ENCODE data around the gene ACTR10.

ACTR10 gene

GRCh38 chr14:58199726-58200479 lies at the start of gene ACTR10:
ACTR10 (plus strand) TSS chr14:58200149; CDS start chr14:58200218, 69 bp downstream.
- DNase-seq (ENCODE audit: extremely low spot score, insufficient read length, low read depth) (peak; percentile 80), FAIRE-seq (peak; percentile 92)

- DNase-seq (ENCODE audit: extremely low spot score, insufficient read length, low read depth), result no peak
- no peak for FAIRE-seq
Observed at GRCh38 chr14:58150243-58150805, 49.6 kb upstream of the ACTR10 start.

- DNase-seq (ENCODE audit: extremely low spot score, insufficient read length, low read depth) (no peak), FAIRE-seq (no peak)
Observed at GRCh38 chr14:58151133-58152013, 48.6 kb upstream of the ACTR10 start.

- DNase-seq (ENCODE audit: extremely low spot score, insufficient read length, low read depth) (peak; percentile 43), FAIRE-seq (peak; percentile 59)
Observed at GRCh38 chr14:58152014-58152857, 47.7 kb upstream of the ACTR10 start, which contains the start of gene ARMH4. ARMH4 (minus strand) TSS chr14:58152213; CDS start chr14:58139358, 12,855 bp downstream.

- FAIRE-seq (no peak), DNase-seq (ENCODE audit: extremely low spot score, insufficient read length, low read depth) (no peak)
Observed at GRCh38 chr14:58160561-58160960, 39.4 kb upstream of the ACTR10 start.

GRCh38 chr14:58166005-58166983 lies 33.7 kb upstream of the ACTR10 start:
- DNase-seq (ENCODE audit: extremely low spot score, insufficient read length, low read depth) (no peak), FAIRE-seq (peak; percentile 75)

GRCh38 chr14:58167057-58167456 lies 32.9 kb upstream of the ACTR10 start:
- no peak for DNase-seq (ENCODE audit: extremely low spot score, insufficient read length, low read depth)
- no peak for FAIRE-seq

GRCh38 chr14:58167891-58168290 lies 32.1 kb upstream of the ACTR10 start:
- no peak for DNase-seq (ENCODE audit: extremely low spot score, insufficient read length, low read depth)
- FAIRE-seq, result no peak

- DNase-seq (ENCODE audit: extremely low spot score, insufficient read length, low read depth), result peak; percentile 42
- peak; percentile 76 for FAIRE-seq
Observed at GRCh38 chr14:58171090-58171489, 28.9 kb upstream of the ACTR10 start.

- no peak for FAIRE-seq
- no peak for DNase-seq (ENCODE audit: extremely low spot score, insufficient read length, low read depth)
Observed at GRCh38 chr14:58177125-58177524, 22.8 kb upstream of the ACTR10 start.

- no peak for FAIRE-seq
- DNase-seq (ENCODE audit: extremely low spot score, insufficient read length, low read depth), result no peak
Observed at GRCh38 chr14:58189176-58189575, 10.8 kb upstream of the ACTR10 start.

- FAIRE-seq (no peak), DNase-seq (ENCODE audit: extremely low spot score, insufficient read length, low read depth) (no peak)
Observed at GRCh38 chr14:58191763-58192601, 8.0 kb upstream of the ACTR10 start.

GRCh38 chr14:58193542-58193941 lies 6.4 kb upstream of the ACTR10 start:
- FAIRE-seq (no peak), DNase-seq (ENCODE audit: extremely low spot score, insufficient read length, low read depth) (no peak)

GRCh38 chr14:58196198-58196597 lies 3.8 kb upstream of the ACTR10 start:
- FAIRE-seq (no peak), DNase-seq (ENCODE audit: extremely low spot score, insufficient read length, low read depth) (no peak)

GRCh38 chr14:58198086-58198485 lies 1.9 kb upstream of the ACTR10 start:
- DNase-seq (ENCODE audit: extremely low spot score, insufficient read length, low read depth) (no peak), FAIRE-seq (no peak)

- FAIRE-seq (peak; percentile 54), DNase-seq (ENCODE audit: extremely low spot score, insufficient read length, low read depth) (no peak)
Observed at GRCh38 chr14:58200480-58200841, 512 bp downstream of the ACTR10 start.

GRCh38 chr14:58200846-58201245 lies 897 bp downstream of the ACTR10 start:
- DNase-seq (ENCODE audit: extremely low spot score, insufficient read length, low read depth), result no peak
- no peak for FAIRE-seq

- FAIRE-seq (no peak), DNase-seq (ENCODE audit: extremely low spot score, insufficient read length, low read depth) (no peak)
Observed at GRCh38 chr14:58213176-58213575, 13.2 kb downstream of the ACTR10 start.

Measured in GM18507 (cell line).